ENCODE data around the gene THOC7.

THOC7 gene

DNA sequence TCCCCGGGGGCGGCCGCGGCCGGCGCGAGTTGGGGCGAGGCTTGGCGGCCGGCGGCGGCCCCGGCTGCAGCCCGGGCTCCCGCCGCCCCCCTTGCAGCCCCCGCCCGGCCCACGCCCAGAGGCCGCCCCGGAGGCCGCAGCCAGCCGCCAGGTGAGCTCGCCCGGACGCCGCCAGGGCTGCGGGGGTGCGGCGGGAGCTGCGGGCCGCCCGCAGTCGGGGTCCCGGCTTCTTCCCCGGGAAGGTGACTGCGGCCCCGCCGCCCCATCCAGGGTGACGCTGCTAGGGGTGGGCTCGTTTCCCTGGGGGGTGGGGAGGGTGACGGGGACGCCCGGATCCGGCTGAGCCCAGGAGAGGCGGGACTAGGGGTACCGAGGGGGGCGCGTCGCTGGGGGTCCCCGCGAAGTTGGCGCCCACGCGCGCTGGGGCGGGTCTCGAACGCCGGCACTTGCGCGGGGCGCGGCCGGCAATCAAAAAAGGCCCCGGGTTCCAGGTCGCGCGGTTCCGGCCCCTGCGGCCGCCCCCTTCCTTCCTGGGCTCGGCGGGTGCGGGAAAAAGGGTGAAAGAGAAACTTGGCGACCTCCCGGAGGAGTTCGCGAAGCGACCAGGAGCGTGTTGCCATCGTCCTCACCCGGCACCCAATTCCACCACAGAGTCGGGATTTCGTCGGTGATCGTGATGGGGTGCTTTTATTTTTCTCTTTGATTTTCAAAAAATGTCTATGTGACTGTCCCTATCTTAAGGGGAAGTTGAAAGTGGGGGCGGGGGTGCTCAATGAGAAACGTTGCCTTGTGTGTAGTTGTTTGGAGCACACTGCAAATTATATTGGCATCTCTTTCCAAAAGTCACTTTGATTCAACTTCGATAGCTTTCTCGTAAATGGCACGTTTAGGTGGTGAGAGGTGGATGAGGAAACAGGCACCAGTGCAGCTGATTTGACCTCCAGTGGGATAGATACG lies 681 bp upstream of the THOC7 start:
- Mint-ChIP-seq H3K4me3 (peak overlapping the region; percentile 87 to 90), H3K27ac (peak overlapping the region; percentile 92 to 96), H3K4me1 (peaks cover 64% of the 10 kb centered on the region), H3K9me3 (no peaks in the 10 kb centered on the region), H3K27me3 (no peaks in the 10 kb centered on the region)
- DNase-seq: peak; percentile 28 to 46
- peak; percentile 62 for ATAC-seq

DNA sequence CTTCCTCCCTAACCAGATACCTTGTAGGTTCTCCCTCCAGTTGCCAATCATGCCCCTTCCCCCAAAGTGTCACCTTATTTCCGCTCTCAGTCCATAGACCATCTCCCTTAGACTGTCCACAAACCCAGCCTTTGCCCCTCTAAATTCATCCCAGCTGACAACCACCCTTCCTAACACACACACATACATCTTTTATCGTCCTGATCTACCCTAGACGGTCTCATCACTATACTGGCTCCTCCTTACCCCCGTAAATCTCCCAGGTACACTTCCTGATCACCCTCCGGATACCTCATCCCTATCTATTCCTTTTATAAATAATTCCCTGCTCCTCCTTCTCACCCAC lies 828 bp downstream of the THOC7 start:
- no peaks in the 10 kb centered on the region for H3K9me3 Mint-ChIP-seq
- no peaks in the 10 kb centered on the region for H3K27me3 Mint-ChIP-seq
- peak in 1 of 2 donors; percentile 4 for DNase-seq
- peak; percentile 3 for ATAC-seq
- H3K4me1 Mint-ChIP-seq: peaks cover 63% of the 10 kb centered on the region
- H3K27ac Mint-ChIP-seq: peak overlapping the region; percentile 99 to 100
- H3K4me3 Mint-ChIP-seq: peak overlapping the region; percentile 80 to 99

DNA sequence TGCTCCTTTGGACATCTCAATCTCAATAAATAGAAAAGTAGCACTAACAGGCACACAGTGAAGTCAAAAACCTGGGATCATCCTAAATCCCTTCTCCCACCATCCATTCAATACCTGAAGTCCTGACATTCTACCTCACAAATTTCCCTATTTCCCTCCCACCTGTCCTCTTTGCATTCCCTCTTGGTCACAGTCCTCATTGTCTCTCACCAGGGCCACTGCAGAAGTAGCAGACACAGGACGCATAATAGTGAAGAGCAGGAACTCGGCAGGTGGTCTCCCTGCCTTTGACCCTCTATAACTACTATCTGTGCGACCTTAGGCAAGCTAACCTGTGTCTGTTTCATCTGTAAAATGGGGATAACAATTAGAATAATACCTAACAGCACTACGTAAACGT lies 2.3 kb downstream of the THOC7 start:
- Mint-ChIP-seq H3K27me3 (no peaks in the 10 kb centered on the region), H3K27ac (no peak overlapping the region), H3K4me3 (no peak overlapping the region), H3K4me1 (peaks cover 54% of the 10 kb centered on the region), H3K9me3 (no peaks in the 10 kb centered on the region)
- ATAC-seq (no peak), DNase-seq (no peak)

DNA sequence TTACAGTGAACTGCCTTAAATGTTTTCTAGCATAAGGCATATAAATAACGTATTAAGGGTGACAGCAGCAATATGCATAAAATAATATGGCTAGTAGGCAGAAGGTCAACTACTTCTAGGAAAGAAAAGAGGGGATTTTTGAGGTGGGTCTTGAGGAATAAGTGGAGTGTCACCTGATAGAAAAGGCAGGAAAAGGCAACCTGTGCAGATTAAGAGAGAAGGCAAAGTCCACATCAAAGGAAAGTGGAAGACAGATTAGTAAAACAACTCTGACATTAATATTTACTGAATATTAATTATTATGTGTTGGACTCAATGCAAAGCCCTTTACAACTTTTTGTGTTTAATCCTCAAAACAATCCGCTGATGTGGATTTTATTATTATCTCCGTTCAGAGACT lies 2.8 kb downstream of the THOC7 start:
- no peaks in the 10 kb centered on the region for H3K9me3 Mint-ChIP-seq
- H3K27ac Mint-ChIP-seq: no peak overlapping the region
- H3K27me3 Mint-ChIP-seq: no peaks in the 10 kb centered on the region

DNA sequence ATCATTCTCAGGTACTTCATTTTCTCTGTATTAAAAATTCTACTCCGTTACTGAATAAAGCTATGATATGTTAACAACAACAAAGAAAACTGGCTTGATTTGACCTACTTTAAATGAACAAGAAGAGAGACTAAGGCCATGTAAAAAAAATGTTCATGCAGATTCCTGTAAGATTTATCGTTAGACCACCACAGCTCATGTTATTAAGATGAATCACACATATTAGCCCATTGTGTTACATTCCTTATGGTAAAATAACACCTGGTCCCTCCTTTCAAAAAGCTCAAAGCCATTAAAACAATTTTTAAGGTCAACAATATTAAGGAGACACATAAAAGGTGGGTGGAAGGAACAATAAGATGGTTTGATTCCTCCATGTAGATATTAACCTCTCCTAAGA lies 6.3 kb downstream of the THOC7 start:
- Mint-ChIP-seq H3K4me3 (no peak overlapping the region), H3K27ac (no peak overlapping the region), H3K9me3 (no peaks in the 10 kb centered on the region), H3K4me1 (peaks cover 43% of the 10 kb centered on the region), H3K27me3 (no peaks in the 10 kb centered on the region)
- DNase-seq: no peak
- ATAC-seq: no peak

More for the DNA sequence above, 2.8 kb downstream of the THOC7 start:
- H3K4me1 Mint-ChIP-seq: peaks cover 56% of the 10 kb centered on the region
- DNase-seq: no peak
- ATAC-seq: no peak
- H3K4me3 Mint-ChIP-seq: no peak overlapping the region

DNA sequence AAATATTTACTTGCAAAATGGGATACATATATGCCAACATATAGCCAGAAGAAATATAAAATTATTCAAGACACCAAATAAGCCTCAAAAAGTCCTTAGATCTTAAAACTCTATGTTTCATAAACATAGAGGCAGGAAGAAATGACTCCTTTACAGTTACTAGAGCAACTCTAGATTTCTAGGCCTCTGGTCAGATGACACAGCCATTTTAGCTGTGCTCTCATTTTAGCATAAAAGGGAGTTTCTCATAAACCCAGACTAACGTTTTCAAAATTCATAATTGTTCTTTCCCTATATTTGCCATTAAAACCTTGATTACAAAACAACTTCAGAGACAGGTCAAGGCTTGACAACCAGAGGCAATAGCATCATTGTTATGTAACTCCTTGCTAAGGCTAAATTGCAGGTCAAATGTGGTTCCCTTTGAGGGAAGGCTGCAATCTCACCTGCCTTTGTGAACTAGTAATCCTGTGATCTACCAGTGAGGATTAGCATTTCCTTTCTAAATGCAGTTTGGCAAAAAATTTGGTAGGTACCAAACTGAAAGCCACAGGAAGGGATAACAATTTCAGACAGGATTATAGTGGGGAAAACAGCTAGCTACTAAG lies 8.2 kb downstream of the THOC7 start:
- Mint-ChIP-seq H3K4me1 (peaks cover 24% of the 10 kb centered on the region), H3K4me3 (no peak overlapping the region), H3K27me3 (no peaks in the 10 kb centered on the region), H3K9me3 (no peaks in the 10 kb centered on the region), H3K27ac (no peak overlapping the region)
- DNase-seq: no peak
- ATAC-seq: no peak

DNA sequence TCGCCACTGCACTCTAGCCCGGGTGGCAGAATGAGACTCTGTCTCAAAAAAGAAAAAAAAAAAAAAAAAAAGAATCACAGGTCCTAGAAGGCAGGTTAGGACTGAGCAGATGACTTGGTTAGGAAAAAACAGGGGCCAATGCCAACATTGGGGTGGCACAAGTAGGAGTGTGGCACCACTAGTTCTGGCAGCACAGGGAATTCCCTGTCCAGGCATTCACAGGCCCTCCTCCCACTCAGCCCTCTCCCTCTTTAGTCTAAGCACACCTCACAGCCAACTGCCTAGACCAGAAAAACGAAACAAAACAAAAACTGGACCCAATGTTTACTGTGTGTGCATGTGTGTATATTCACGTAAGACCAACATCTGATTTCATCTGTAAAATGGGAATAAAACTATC lies 10.5 kb downstream of the THOC7 start:
- ATAC-seq (no peak), DNase-seq (no peak)
- no peaks in the 10 kb centered on the region for H3K9me3 Mint-ChIP-seq
- peaks cover 10% of the 10 kb centered on the region for H3K4me1 Mint-ChIP-seq
- H3K27me3 Mint-ChIP-seq: no peaks in the 10 kb centered on the region
- H3K4me3 Mint-ChIP-seq: no peak overlapping the region
- no peak overlapping the region for H3K27ac Mint-ChIP-seq

DNA sequence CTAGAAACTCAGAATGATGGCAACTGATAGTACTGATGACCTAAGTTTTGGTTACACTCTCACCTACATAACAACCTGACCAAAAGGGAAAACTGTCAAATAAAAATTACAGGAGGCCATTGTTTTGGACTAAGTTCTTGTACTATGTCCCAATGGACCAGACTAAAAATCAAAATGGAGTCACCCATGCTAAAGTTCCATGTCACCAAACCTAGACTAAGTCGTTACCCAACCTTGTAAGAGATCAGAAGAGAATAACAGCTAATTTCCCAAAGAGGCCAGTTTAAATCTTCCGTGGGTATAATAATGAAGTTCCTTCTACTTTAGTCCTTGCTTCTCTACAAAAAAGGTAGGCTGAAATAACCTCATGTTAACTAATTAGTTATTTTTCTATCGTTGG lies 12.3 kb downstream of the THOC7 start:
- no peak overlapping the region for H3K27ac Mint-ChIP-seq
- H3K4me1 Mint-ChIP-seq: peaks cover 9% of the 10 kb centered on the region
- H3K9me3 Mint-ChIP-seq: no peaks in the 10 kb centered on the region
- ATAC-seq: no peak
- no peak overlapping the region for H3K4me3 Mint-ChIP-seq
- no peaks in the 10 kb centered on the region for H3K27me3 Mint-ChIP-seq
- no peak for DNase-seq

DNA sequence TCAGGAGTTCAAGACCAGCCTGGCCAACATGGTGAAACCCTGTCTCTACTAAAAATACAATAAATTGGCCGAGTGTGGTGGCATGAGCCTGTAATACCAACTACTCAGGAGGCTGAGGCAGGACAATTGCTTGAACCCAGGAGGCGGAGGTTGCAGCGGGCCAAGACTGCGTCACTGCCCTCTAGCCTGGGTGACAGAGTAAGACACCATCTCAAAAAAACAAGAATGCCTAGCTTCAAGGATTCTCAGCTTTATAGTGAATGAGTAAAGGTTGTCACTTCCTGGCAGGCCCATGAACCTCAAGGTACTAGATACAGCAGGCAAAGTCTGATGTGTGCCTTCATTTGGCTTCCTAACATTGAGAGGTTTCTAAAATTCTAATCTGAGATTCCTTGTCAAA lies 14.4 kb downstream of the THOC7 start:
- DNase-seq (no peak), ATAC-seq (no peak)
- no peak overlapping the region for H3K4me3 Mint-ChIP-seq
- H3K4me1 Mint-ChIP-seq: peaks cover 10% of the 10 kb centered on the region
- H3K27ac Mint-ChIP-seq: no peak overlapping the region
- no peaks in the 10 kb centered on the region for H3K9me3 Mint-ChIP-seq
- no peaks in the 10 kb centered on the region for H3K27me3 Mint-ChIP-seq

DNA sequence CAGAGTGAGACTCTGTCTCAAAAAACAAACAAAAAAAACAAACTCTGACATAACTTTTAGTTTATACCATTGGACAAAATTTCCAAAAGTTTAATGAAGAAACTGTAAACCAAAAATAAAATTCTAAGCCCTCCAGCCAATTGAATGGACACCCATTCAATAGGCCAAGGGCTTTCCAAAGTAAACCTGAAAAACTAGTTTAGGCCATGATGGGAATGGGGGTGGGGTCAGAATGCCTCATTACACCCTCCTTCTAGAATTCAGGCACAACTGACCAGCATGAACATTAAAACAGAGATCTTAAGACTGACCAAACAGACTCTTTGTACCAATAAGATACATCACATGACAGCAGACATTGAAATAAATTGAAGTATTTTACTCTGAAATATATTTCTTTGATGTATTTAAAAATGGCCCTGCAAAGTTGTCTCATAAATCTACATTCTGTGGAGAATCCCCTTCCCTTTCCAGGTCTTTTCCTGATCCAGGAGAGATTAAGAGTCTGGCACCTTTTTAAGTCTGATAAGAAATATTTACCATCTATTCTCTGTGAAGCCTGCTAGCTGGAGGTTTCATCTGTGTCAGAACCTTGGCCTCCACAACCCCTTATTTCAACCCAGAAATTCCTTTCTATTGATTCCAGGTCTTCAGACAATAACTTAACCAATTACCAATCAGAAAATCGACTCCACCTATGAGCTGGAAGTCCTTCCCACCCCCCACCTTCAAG lies 15.7 kb downstream of the THOC7 start:
- no peak for ATAC-seq
- Mint-ChIP-seq H3K27me3 (no peaks in the 10 kb centered on the region), H3K9me3 (no peaks in the 10 kb centered on the region), H3K4me1 (peaks cover 10% of the 10 kb centered on the region), H3K4me3 (no peak overlapping the region), H3K27ac (no peak overlapping the region)
- DNase-seq: no peak

DNA sequence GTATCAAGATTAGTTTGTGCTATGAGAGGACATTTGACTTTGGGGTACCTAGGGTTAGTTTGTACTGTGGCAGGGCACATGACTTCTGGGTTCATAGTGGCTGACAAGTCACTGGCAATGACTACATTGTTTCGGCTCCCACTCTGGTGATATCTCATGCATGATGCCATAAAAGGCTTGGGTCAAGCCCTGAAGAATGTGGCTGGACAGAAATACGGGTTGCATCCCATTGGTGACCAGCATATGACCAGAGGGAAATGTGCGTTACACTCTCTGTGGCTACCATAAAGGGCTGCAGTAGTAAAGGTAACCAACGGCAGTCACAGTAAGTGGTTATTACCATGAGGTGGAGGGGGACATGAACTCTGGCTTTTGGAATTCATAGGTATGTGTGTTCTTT lies 18.4 kb downstream of the THOC7 start:
- Mint-ChIP-seq H3K4me1 (peaks cover 10% of the 10 kb centered on the region), H3K9me3 (no peaks in the 10 kb centered on the region)

DNA sequence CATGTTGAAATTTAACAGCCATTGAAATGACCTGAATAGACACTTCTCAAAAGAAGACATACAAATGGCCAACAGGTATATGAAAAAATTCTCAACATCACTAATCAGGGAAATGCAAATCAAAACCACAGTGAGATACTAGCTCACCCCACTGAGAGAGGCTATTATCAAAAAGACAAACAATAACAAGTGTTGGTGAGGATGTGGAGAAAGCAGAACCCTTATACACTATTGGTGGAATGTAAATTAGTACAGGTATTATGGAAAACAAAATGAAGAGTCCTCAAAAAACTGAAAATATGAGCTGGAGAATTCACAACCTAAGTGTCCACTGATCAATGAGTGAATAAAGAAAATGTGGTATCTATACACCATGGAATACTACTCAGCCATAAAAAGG lies 21.5 kb downstream of the THOC7 start:
- Mint-ChIP-seq H3K4me3 (no peak overlapping the region), H3K27ac (no peak overlapping the region), H3K9me3 (no peaks in the 10 kb centered on the region), H3K27me3 (no peaks in the 10 kb centered on the region), H3K4me1 (peaks cover 10% of the 10 kb centered on the region)
- no peak for ATAC-seq
- no peak for DNase-seq

More for the DNA sequence above, 18.4 kb downstream of the THOC7 start:
- Mint-ChIP-seq H3K27ac (no peak overlapping the region), H3K27me3 (no peaks in the 10 kb centered on the region), H3K4me3 (no peak overlapping the region)
- DNase-seq: no peak
- no peak for ATAC-seq

DNA sequence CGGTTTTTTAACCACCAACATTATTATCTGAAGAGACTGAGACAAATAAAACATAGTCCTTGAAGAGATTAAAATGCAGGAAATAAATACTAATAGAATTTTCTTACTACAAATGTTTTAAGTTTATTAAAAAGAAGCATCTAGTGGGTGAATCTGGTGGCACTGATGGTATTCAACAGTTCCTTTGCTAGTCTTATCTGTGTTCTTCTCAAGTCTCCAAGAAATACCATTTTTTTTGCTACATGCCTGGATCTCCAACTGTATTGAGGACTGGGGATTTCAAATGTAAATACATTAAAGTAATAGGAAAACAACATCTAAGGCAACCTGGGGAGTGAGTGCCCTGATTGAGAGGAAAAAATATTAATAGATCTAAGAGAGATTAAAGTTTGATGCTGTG lies 21.9 kb downstream of the THOC7 start:
- DNase-seq (no peak), ATAC-seq (no peak)
- Mint-ChIP-seq H3K9me3 (no peaks in the 10 kb centered on the region), H3K27me3 (no peaks in the 10 kb centered on the region), H3K4me3 (no peak overlapping the region), H3K27ac (no peak overlapping the region), H3K4me1 (peaks cover 10% of the 10 kb centered on the region)

DNA sequence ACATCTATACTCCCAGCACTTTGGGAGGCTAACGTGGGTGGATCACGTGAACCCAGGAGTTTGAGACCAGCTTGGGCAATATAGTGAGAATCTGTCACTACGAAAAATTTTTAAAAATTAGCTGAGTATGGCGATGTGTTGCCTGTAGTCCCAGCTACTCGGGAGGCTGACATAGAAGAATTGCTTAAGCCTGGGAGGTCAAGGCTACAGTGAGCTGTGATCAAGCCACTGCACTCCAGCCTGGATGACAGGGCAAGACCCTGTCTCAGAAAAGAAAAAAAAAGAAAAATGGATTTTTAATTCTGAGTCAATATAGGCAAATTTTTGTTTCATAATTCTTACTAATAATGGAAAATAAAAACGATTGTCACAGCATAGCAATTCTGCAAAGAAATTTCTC lies 31.2 kb downstream of the THOC7 start:
- H3K9me3 Mint-ChIP-seq: no peaks in the 10 kb centered on the region
- DNase-seq (no peak), ATAC-seq (no peak)
- no peaks in the 10 kb centered on the region for H3K4me1 Mint-ChIP-seq
- H3K27me3 Mint-ChIP-seq: no peaks in the 10 kb centered on the region
- no peak overlapping the region for H3K27ac Mint-ChIP-seq
- no peak overlapping the region for H3K4me3 Mint-ChIP-seq

DNA sequence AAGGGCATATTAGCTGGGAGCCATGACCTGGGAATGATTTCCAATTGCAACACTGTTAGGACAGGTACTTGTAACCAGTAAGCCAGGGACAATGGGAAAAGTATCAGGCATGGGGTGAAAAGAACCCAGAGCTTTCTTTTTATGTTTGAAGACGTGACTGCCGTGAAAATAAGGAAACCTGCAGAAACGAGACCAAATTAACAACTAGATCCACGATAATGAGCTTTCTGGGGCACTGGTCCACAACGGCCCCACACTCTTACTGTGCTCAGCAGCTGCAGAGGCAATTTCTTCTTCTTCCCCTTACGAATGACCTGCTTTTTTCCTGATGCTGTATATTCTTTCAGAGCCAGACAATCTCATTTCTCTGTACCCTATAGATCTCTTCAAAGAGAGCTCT lies 33.1 kb downstream of the THOC7 start:
- Mint-ChIP-seq H3K27me3 (no peaks in the 10 kb centered on the region), H3K9me3 (no peaks in the 10 kb centered on the region), H3K4me3 (no peak overlapping the region), H3K4me1 (no peaks in the 10 kb centered on the region), H3K27ac (no peak overlapping the region)
- DNase-seq (no peak), ATAC-seq (no peak)

DNA sequence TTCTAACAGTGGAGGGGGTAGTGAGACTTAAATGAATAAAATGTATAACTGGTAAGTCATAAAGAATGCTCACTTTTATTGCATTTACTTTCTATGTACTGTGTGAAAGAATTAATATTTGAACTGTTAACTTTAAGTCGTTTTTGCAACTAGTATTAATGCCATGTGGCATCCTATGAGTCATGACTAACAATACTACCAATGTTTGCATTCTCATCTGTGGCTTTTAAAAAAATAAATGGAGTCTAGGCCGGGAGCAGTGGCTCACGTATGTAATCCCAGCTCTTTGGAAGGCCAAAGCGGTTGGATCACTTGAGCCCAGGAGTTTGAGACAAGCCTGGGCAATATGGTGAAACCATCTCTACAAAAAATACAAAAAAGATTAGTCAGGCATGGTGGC lies 39.3 kb downstream of the THOC7 start:
- ATAC-seq: no peak
- no peak overlapping the region for H3K4me3 Mint-ChIP-seq
- H3K27me3 Mint-ChIP-seq: no peaks in the 10 kb centered on the region
- no peak for DNase-seq
- peak overlapping the region in 1 of 2 donors; percentile 24 for H3K27ac Mint-ChIP-seq
- H3K4me1 Mint-ChIP-seq: no peaks in the 10 kb centered on the region
- H3K9me3 Mint-ChIP-seq: no peaks in the 10 kb centered on the region
